Right lobe of liver (tissue), 6 donors: ENCODE data around the gene FKRP. TPM values are rescaled to one million over a fixed set of nuclear protein-coding genes. Genes with fewer than 3 reads are reported as not detected.

Experiments
- ATAC-seq, 4 donors: fragments of 200-7000 bp; cut with Tn5 transposase; one replicate each; pipeline ENCODE4 v1.9.1; 2020; ENCODE audit warnings: mild to moderate bottlenecking in 4 of 4, moderate library complexity in 4 of 4
- DNase-seq, 3 donors: peaks; one replicate each; pipeline ENCODE4 v3.0.0-alpha.2; 2020
- H3K27ac ChIP-seq, 3 donors: fragments of 200-600 bp; one replicate each; pipeline ENCODE4 v1.8.0; 2022
- H3K27me3 ChIP-seq, 2 donors: fragments of 200-600 bp; one replicate each; pipeline ENCODE4 v1.8.0; 2022
- H3K36me3 ChIP-seq, 4 donors: fragments of 200-600 bp; sonication (generic) in 1 of 4; one replicate each; pipeline versions ENCODE4 v1.5.1 to v1.8.0; 2017 to 2022; ENCODE audit warnings: control low read depth in 1 of 4
- H3K4me1 ChIP-seq, 4 donors: fragments of 200-600 bp; sonication (generic) in 1 of 4; one replicate each; pipeline versions ENCODE4 v1.5.1 to v1.8.0; 2017 to 2022; ENCODE audit warnings: control low read depth in 1 of 4
- H3K4me3 ChIP-seq, 3 donors: fragments of 200-600 bp; one replicate each; pipeline ENCODE4 v1.8.0; 2022
- H3K9me3 ChIP-seq, 4 donors: fragments of 200-600 bp; sonication (generic) in 1 of 4; one replicate each; pipeline versions ENCODE4 v1.5.1 to v1.8.0; 2017 to 2022; ENCODE audit warnings: control low read depth in 1 of 4
- POLR2A ChIP-seq: fragments of 450-650 bp; IDR thresholded peaks from one replicate; pipeline ENCODE4 v1.6.1; 2017; ENCODE audit warnings: antibody characterized with exemption, mild to moderate bottlenecking
- WGBS: methylation state at CpG from one replicate; pipeline ENCODE4 v1.1.6; 2018; ENCODE audit warnings: low coverage, low lambda C conversion rate; ENCODE audit not compliant: insufficient coverage; ENCODE audit errors: missing lambda C conversion rate; 5-methylcytosine and 5-hydroxymethylcytosine counted together
- intact Hi-C, 2 donors: fragments of 100-400 bp; cut with DNase I; formaldehyde crosslinking; loops; one replicate each; pipeline versions ENCODE4 v1.11.2 to v1.14.1; 2022
- total RNA-seq, 6 experiments: library from RNA; depleted of rRNA in 2 of 6; stranded (reverse); fragments of >200 nt in 2 of 6; fragmentation: NEBNext Ultra II Directional in 3 of 6; extraction: Animal tissue kit (Norgen Biotek cat#: 25700) in 3 of 6; gene quantifications; one replicate each; pipeline versions ENCODE4 v1.1.0 to v1.2.4, GENCODE V29; 2016 to 2023
- TF ChIP-seq, protein P1 (sequence below), 4 donors: fragments of 200-600 bp in 3 of 4; fragments of 450-650 bp in 1 of 4; IDR thresholded peaks; one replicate each; pipeline versions ENCODE4 v1.5.1 to v1.8.0; 2016 to 2022; ENCODE audit warnings: antibody characterized with exemption in 4 of 4, mild to moderate bottlenecking in 2 of 4
- donor health status: DM: no; HTN: yes; CAD: no.
- donor health status: DM: no; HTN: no; CAD: no.
- donor health status: DM: no; HTN: no; CAD: no.
- donor health status: DM: no; HTN: yes; CAD: no.
- donor health status: DM: no; HTN: yes; CAD: no.

The FKRP gene
- total RNA-seq, 6 experiments from 2014 or later: 5.8 to 9.5 (median 7.4) TPM

DNA sequence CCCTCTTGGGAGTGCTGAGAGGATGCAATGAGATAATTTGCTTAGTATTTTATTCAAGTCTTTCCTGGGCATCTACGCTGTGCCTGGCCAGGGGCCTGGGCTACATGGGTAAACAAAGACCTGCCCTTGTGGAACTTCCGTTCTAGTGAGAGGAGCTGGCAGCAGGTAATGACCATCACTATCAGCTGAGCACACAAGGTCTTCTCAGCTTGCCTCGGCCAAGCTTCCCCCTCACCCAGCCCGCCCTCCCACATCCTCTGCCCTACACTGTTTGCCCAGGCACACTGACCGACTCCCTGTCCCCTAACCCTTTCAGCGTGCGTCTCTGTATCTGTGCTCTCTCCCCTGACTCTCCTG, 8.6 kb upstream of the FKRP start:
- 43% methylated on average over 4 of the region's 7 CpGs for WGBS
- Histone ChIP-seq H3K4me3 (no peak overlapping the region), H3K9me3 (no peaks in the 10 kb centered on the region), H3K27ac (peak overlapping the region in 1 of 3 donors; percentile 1), H3K27me3 (no peaks in the 10 kb centered on the region), H3K36me3 (peaks cover 0 to 29% (median 4%) of the 10 kb centered on the region in 4 donors), H3K4me1 (peaks cover 0 to 40% (median 5%) of the 10 kb centered on the region in 4 donors)
- DNase-seq (peak in 2 of 3 donors; percentile 50 to 52), ATAC-seq (peak in 3 of 4 donors; percentile 7 to 45 (median 31))
- TF ChIP-seq, protein P1, sequence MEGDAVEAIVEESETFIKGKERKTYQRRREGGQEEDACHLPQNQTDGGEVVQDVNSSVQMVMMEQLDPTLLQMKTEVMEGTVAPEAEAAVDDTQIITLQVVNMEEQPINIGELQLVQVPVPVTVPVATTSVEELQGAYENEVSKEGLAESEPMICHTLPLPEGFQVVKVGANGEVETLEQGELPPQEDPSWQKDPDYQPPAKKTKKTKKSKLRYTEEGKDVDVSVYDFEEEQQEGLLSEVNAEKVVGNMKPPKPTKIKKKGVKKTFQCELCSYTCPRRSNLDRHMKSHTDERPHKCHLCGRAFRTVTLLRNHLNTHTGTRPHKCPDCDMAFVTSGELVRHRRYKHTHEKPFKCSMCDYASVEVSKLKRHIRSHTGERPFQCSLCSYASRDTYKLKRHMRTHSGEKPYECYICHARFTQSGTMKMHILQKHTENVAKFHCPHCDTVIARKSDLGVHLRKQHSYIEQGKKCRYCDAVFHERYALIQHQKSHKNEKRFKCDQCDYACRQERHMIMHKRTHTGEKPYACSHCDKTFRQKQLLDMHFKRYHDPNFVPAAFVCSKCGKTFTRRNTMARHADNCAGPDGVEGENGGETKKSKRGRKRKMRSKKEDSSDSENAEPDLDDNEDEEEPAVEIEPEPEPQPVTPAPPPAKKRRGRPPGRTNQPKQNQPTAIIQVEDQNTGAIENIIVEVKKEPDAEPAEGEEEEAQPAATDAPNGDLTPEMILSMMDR (IDR thresholded peaks at IDR 0.05): no peak
- no peak for TF ChIP-seq POLR2A
- intact Hi-C loops: no loop called here

DNA sequence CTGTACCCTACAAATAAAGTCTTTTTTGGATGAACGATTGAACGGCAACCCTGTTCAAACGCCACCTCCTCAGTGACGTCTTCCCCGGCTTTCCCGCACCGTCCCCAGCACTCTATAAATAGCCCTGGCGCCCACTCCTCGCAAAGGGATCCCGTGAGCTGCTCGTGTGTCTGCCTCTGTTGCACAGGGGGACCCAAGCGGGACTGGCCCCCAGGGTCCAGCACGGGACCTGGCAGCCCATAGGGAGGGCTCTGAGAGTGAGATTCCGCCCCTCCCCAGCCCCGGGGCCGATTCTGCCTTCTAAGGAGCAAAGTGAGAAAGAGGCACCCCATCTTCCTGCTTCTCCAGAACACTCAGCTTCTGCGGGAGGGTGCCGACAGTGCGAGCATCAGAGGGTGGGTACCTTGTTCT, 8.1 kb upstream of the FKRP start:
- no peak overlapping the region for H3K4me3 ChIP-seq
- TF ChIP-seq POLR2A: no peak
- TF ChIP-seq, protein P1 (IDR thresholded peaks at IDR 0.05): no peak
- DNase-seq (peak in 1 of 3 donors; percentile 46), ATAC-seq (no peak)
- peak overlapping the region in 1 of 3 donors; percentile 1 for H3K27ac ChIP-seq
- H3K36me3 ChIP-seq: peaks cover 0 to 24% (median 3%) of the 10 kb centered on the region in 4 donors
- H3K27me3 ChIP-seq: no peaks in the 10 kb centered on the region
- peaks cover 0 to 40% (median 5%) of the 10 kb centered on the region in 4 donors for H3K4me1 ChIP-seq
- intact Hi-C loops: no loop called here
- 87% methylated on average over 14 of the region's 19 CpGs for WGBS
- no peaks in the 10 kb centered on the region for H3K9me3 ChIP-seq

DNA sequence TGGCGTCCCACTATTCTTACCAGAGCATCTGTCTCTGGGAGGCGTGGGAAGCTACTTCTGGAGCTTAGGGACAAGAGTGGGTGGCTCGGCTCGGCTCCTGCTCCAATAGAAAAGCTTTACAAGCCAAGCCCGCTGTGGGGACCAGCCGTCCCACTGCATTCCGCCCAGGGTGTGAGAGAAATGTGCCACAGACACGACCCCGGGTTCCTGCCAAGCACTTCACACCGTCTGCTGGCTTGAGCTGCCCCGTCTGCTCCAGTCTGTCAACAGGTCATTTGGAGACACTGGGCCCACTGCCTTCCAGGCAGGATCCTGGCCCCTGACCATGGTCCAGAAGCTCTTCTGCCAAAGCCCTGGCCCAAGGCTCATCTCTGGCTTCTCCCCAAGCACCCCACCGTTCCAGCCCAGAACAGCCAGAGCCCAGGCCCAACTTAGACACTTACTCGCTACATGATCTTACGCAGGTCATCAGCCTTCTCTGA, 6.5 kb upstream of the FKRP start:
- peak; percentile 11 to 86 (median 54) for ATAC-seq
- H3K27ac ChIP-seq: no peak overlapping the region
- H3K4me1 ChIP-seq: peaks cover 0 to 47% (median 2%) of the 10 kb centered on the region in 4 donors
- peaks cover 0 to 18% (median 2%) of the 10 kb centered on the region in 4 donors for H3K36me3 ChIP-seq
- 66% methylated on average over 5 of the region's 14 CpGs for WGBS
- no peak overlapping the region for H3K4me3 ChIP-seq
- peak in 2 of 3 donors; percentile 76 to 86 for DNase-seq
- no peak for TF ChIP-seq POLR2A
- TF ChIP-seq, protein P1 (IDR thresholded peaks at IDR 0.05): no peak
- intact Hi-C loops: no loop called here
- H3K9me3 ChIP-seq: no peaks in the 10 kb centered on the region
- H3K27me3 ChIP-seq: no peaks in the 10 kb centered on the region

DNA sequence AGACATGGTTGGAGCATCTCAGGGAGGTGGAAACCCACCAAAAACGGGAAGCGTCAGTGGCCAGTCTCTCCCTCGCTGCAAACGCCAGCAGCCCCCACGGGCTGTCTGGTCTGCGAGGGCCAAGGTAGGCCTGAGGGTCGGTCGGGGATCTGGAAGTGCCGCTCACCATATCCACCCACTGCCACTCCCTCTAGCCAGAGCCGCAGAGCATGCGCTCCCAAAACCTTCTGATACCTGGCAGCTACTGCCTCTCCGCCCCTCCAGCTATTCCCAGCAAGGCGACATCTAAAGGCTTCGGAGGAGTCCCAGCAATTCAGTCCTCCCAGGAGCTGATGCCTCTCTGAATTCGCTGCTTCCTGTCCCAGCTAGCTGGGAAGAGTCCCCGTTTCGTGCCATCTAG, 4.4 kb upstream of the FKRP start:
- Histone ChIP-seq H3K27me3 (no peaks in the 10 kb centered on the region), H3K27ac (no peak overlapping the region), H3K36me3 (peaks cover 0 to 5% (median 2%) of the 10 kb centered on the region in 4 donors), H3K4me3 (no peak overlapping the region), H3K9me3 (no peaks in the 10 kb centered on the region), H3K4me1 (peaks cover 0 to 53% (median 2%) of the 10 kb centered on the region in 4 donors)
- ATAC-seq: no peak
- TF ChIP-seq, protein P1 (IDR thresholded peaks at IDR 0.05): no peak
- no peak for TF ChIP-seq POLR2A
- no peak for DNase-seq
- intact Hi-C loops: no loop called here
- WGBS: 88% methylated on average over 5 of the region's 17 CpGs
